B cell (primary cell): Measurements from ENCODE around the gene DOCK8. TPM values are rescaled to one million over a fixed set of nuclear protein-coding genes. Genes with fewer than 3 reads are reported as not detected.

ENCODE experiments used
- ATAC-seq: fragments of 200-7000 bp; cut with Tn5 transposase; one replicate; pipeline ENCODE4 v1.10.0; 2021; ENCODE audit warnings: low read depth, mild to moderate bottlenecking, moderate number of reproducible peaks, moderate library complexity
- CTCF ChIA-PET: fragments of 350-600 bp; sonication (Branson Sonifier 250); formaldehyde crosslinking; loops from one replicate; lab custom pipeline; 2021; ENCODE audit warnings: antibody characterized with exemption, inconsistent platforms; lab: Charles Lee
- POLR2A ChIA-PET: fragments of 350-600 bp; sonication (Branson Sonifier 250); formaldehyde crosslinking; loops from one replicate; lab custom pipeline; 2021; ENCODE audit warnings: antibody characterized with exemption; lab: Charles Lee
- DNase-seq: peaks from one replicate; pipeline ENCODE4 v3.0.0; 2013
- H2AFZ ChIP-seq: 2 replicates; pipeline ENCODE4 v1.6.1; 2012; ENCODE audit warnings: mild to moderate bottlenecking, low read depth, low read length; ENCODE audit not compliant: insufficient read depth, poor library complexity, severe bottlenecking
- H3K27ac ChIP-seq, 2 donors: 1 replicate in 1 of 2; 2 replicates in 1 of 2; pipeline ENCODE4 v1.5.1; 2012 to 2013; ENCODE audit warnings: low read length in 2 of 2, mild to moderate bottlenecking in 2 of 2, moderate library complexity in 1 of 2
- H3K27me3 ChIP-seq, 4 experiments: fragments of 200-600 bp in 1 of 4; sonication (generic) in 1 of 4; replicated peaks in 1 of 4; 1 replicate in 2 of 4; 2 replicates in 2 of 4; pipeline versions ENCODE4 v1.6.1 to v1.7.0; 2013 to 2016; ENCODE audit warnings: low read length in 3 of 4, mild to moderate bottlenecking in 2 of 4, mixed read lengths in 1 of 4, moderate library complexity in 1 of 4; ENCODE audit not compliant: insufficient read depth in 4 of 4, control insufficient read depth in 3 of 4; ENCODE audit errors: control extremely low read depth in 1 of 4
- H3K36me3 ChIP-seq, 2 experiments: replicated peaks in 1 of 2; 1 replicate in 1 of 2; 2 replicates in 1 of 2; pipeline versions ENCODE4 v1.6.1 to v1.7.1; 2013; ENCODE audit warnings: low read length in 1 of 2; ENCODE audit not compliant: insufficient read depth in 2 of 2, control insufficient read depth in 1 of 2; ENCODE audit errors: control extremely low read depth in 1 of 2, extremely low read depth in 1 of 2
- H3K4me1 ChIP-seq, 2 donors: fragments of 200-600 bp in 1 of 2; sonication (generic) in 1 of 2; 1 replicate in 1 of 2; 2 replicates in 1 of 2; pipeline versions ENCODE4 v1.5.1 to v1.6.1; 2013 to 2017; ENCODE audit warnings: low read length in 2 of 2; ENCODE audit not compliant: control insufficient read depth in 2 of 2, insufficient read depth in 2 of 2
- H3K4me2 ChIP-seq: replicated peaks from 2 replicates; pipeline ENCODE3; 2012; ENCODE audit warnings: mild to moderate bottlenecking, low read depth, low read length; ENCODE audit not compliant: poor library complexity, severe bottlenecking
- H3K4me3 ChIP-seq, 5 experiments: fragments of 200-600 bp in 1 of 5; sonication (generic) in 1 of 5; 1 replicate in 3 of 5; 2 replicates in 2 of 5; pipeline versions ENCODE4 v1.5.1 to v1.7.0; 2011 to 2016; ENCODE audit warnings: low read length in 4 of 5, mild to moderate bottlenecking in 4 of 5, low read depth in 2 of 5, control low read depth in 1 of 5, moderate library complexity in 1 of 5; ENCODE audit not compliant: insufficient read depth in 1 of 5; ENCODE audit errors: control extremely low read depth in 1 of 5, extremely low read depth in 1 of 5
- H3K79me2 ChIP-seq: fragments of 200-600 bp; sonication (generic); one replicate; pipeline ENCODE4 v1.6.0; 2016; ENCODE audit warnings: low read length; ENCODE audit not compliant: control insufficient read depth, insufficient read depth
- H3K9ac ChIP-seq: fragments of 200-600 bp; sonication (generic); 2 replicates; pipeline ENCODE4 v1.6.1; 2017; ENCODE audit warnings: mild to moderate bottlenecking, low read length, moderate library complexity
- H3K9me3 ChIP-seq, 3 donors: one replicate each; pipeline versions ENCODE4 v1.6.1 to v1.7.1; 2013; ENCODE audit warnings: low read length in 2 of 3; ENCODE audit not compliant: control insufficient read depth in 2 of 3, insufficient read depth in 1 of 3; ENCODE audit errors: control extremely low read depth in 1 of 3
- H4K20me1 ChIP-seq: 2 replicates; pipeline ENCODE4 v1.6.0; 2012; ENCODE audit warnings: mild to moderate bottlenecking, low read length; ENCODE audit not compliant: insufficient read depth, control insufficient read depth, poor library complexity, severe bottlenecking
- H3K27ac Mint-ChIP-seq: one replicate; pipeline ENCODE4 v1.8.0; 2021; ENCODE audit warnings: mixed read lengths
- H3K27me3 Mint-ChIP-seq: one replicate; pipeline ENCODE4 v1.8.0; 2021; ENCODE audit warnings: mixed read lengths
- H3K4me1 Mint-ChIP-seq: one replicate; pipeline ENCODE4 v1.8.0; 2021; ENCODE audit warnings: mixed read lengths
- H3K4me3 Mint-ChIP-seq: one replicate; pipeline ENCODE4 v1.8.0; 2021; ENCODE audit warnings: mixed read lengths
- H3K9me3 Mint-ChIP-seq: one replicate; pipeline ENCODE4 v1.8.0; 2022; ENCODE audit warnings: mixed read lengths; ENCODE audit not compliant: insufficient read depth
- CTCF ChIP-seq: fragments of 200-600 bp; IDR thresholded peaks from one replicate; pipeline ENCODE4 v1.8.0; 2022; ENCODE audit warnings: antibody characterized with exemption, mild to moderate bottlenecking
- EZH2 ChIP-seq: IDR thresholded peaks from 2 replicates; pipeline ENCODE4 v1.6.1; 2012; ENCODE audit warnings: borderline replicate concordance, low read depth, mild to moderate bottlenecking, moderate library complexity, low read length; ENCODE audit not compliant: insufficient read depth, poor library complexity, severe bottlenecking
- WGBS: methylation state at CpG from one replicate; pipeline ENCODE4 v1.1.5; 2013; ENCODE audit warnings: missing lambda C conversion rate; ENCODE audit not compliant: insufficient coverage; 5-methylcytosine and 5-hydroxymethylcytosine counted together
- intact Hi-C: fragments of 100-400 bp; cut with micrococcal nuclease; formaldehyde crosslinking; loops from one replicate; pipeline ENCODE4 v1.10.0; 2022
- polyA plus RNA-seq: library from polyadenylated mRNA; depleted of rRNA; stranded (reverse); fragments of >200 nt; gene quantifications from 2 replicates; pipeline ENCODE4 v1.2.3, GENCODE V29; 2012
- total RNA-seq, 2 donors: library from RNA; stranded (reverse); fragments of 120-200 nt in 1 of 2; gene quantifications; 1 replicate in 1 of 2; 2 replicates in 1 of 2; pipeline versions ENCODE4 v1.2.3 to v1.2.4, GENCODE V29; 2013 to 2022

DOCK8 gene
- total and polyA plus RNA-seq, 2 donors (not counting 1 experiment from before 2014, with no cell fraction given), result 47.6 to 288 TPM

- H3K4me1 Mint-ChIP-seq, result peaks cover 11% of the 10 kb centered on the region
- no peaks in the 10 kb centered on the region for H3K9me3 ChIP-seq
- no peaks in the 10 kb centered on the region for H3K27me3 Mint-ChIP-seq
- no peak overlapping the region for H2AFZ ChIP-seq
- peaks cover 5 to 81% of the 10 kb centered on the region in 2 experiments for H3K36me3 ChIP-seq
- no peak overlapping the region for H3K4me3 Mint-ChIP-seq
- peaks cover 6 to 9% of the 10 kb centered on the region in 2 donors for H3K4me1 ChIP-seq
- H3K4me3 ChIP-seq, result no peak overlapping the region
- no peak overlapping the region for H3K27ac ChIP-seq
- no CpG with 5 or more reads among the region's 1 CpG for WGBS
- DNase-seq (no peak), ATAC-seq (no peak)
- H3K27me3 ChIP-seq, result no peaks in the 10 kb centered on the region
- intact Hi-C loops, result no loop called here
- ChIA-PET CTCF (no interaction called here), POLR2A (no interaction called here)
- TF ChIP-seq CTCF, result no peak
- no peak for TF ChIP-seq EZH2
- no peak overlapping the region for H3K4me2 ChIP-seq
- no peaks in the 10 kb centered on the region for H3K9me3 Mint-ChIP-seq
- peaks cover 42% of the 10 kb centered on the region for H3K79me2 ChIP-seq
- no peak overlapping the region for H3K9ac ChIP-seq
- H4K20me1 ChIP-seq, result peaks cover 32% of the 10 kb centered on the region
- H3K27ac Mint-ChIP-seq, result no peak overlapping the region
Observed at GRCh38 chr9:353077-353476, 138.4 kb downstream of the DOCK8 start.

GRCh38 chr9:354453-354852, 139.8 kb downstream of the DOCK8 start:
- H4K20me1 ChIP-seq, result peaks cover 28% of the 10 kb centered on the region
- no peak overlapping the region for H3K4me3 ChIP-seq
- peak overlapping the region in 1 of 2 donors; percentile 38 for H3K27ac ChIP-seq
- Mint-ChIP-seq H3K9me3 (no peaks in the 10 kb centered on the region), H3K27me3 (no peaks in the 10 kb centered on the region), H3K4me3 (no peak overlapping the region), H3K27ac (no peak overlapping the region), H3K4me1 (peaks cover 11% of the 10 kb centered on the region)
- DNase-seq, result no peak
- no peaks in the 10 kb centered on the region for H3K9me3 ChIP-seq
- no peak for TF ChIP-seq EZH2
- TF ChIP-seq CTCF, result no peak
- POLR2A ChIA-PET, result no interaction called here
- intact Hi-C loops, result no loop called here
- peaks cover 8 to 75% of the 10 kb centered on the region in 2 experiments for H3K36me3 ChIP-seq
- H3K4me2 ChIP-seq, result no peak overlapping the region
- ATAC-seq, result no peak
- 23% methylated on average over 6 of the region's 8 CpGs for WGBS
- no peaks in the 10 kb centered on the region for H3K27me3 ChIP-seq
- CTCF ChIA-PET, result no interaction called here
- no peak overlapping the region for H2AFZ ChIP-seq
- no peak overlapping the region for H3K9ac ChIP-seq
- H3K79me2 ChIP-seq, result peaks cover 36% of the 10 kb centered on the region
- peaks cover 6 to 9% of the 10 kb centered on the region in 2 donors for H3K4me1 ChIP-seq
